Measurements from ENCODE around the gene PACSIN1. TPM values are rescaled to one million over a fixed set of nuclear protein-coding genes. Genes with fewer than 3 reads are reported as not detected.
A peak's percentile ranks its signal among the peaks of the same experiment; 100 is the strongest.

The PACSIN1 gene
- total and polyA plus RNA-seq, 2 of the 4 experiments (the other 2 are of a cell fraction), result 0.02 TPM; not detected in 1

- H3K4me1 ChIP-seq (ENCODE audit: control insufficient read depth, insufficient read depth, low read length), result peaks cover 5% of the 10 kb centered on the region; the same call in 1 of the 2 replicates
- H3K4me2 ChIP-seq (ENCODE audit: low read depth, low read length), result no peak overlapping the region
- no peak overlapping the region for H3K4ac ChIP-seq (ENCODE audit: low read depth, low read length)
- no peak overlapping the region for H3K14ac ChIP-seq (replicated peaks; ENCODE audit: low read depth, low read length)
- no peak overlapping the region for H3K23ac ChIP-seq (ENCODE audit: low read depth, low read length)
- H2BK20ac ChIP-seq (ENCODE audit: low read depth, low read length), result no peak overlapping the region
- no peaks in the 10 kb centered on the region for H3K79me1 ChIP-seq (ENCODE audit: low read depth in 1 of 2, low read length in 2 of 2)
- H3K27me3 ChIP-seq (ENCODE audit: control insufficient read depth, insufficient read depth, low read length), result peaks cover 18% of the 10 kb centered on the region; the same call in 1 of the 2 replicates
- no peak overlapping the region for H2BK120ac ChIP-seq (ENCODE audit: low read depth, low read length)
- no peaks in the 10 kb centered on the region for H4K20me1 ChIP-seq (ENCODE audit: insufficient read depth, low read length)
- dilution Hi-C loops (cut with HindIII; ENCODE audit: low sequenced_read_pairs, unreplicated experiment), result no loop called here
- no peak overlapping the region for H4K5ac ChIP-seq (ENCODE audit: low read depth, low read length)
- no peaks in the 10 kb centered on the region for H3K9me3 ChIP-seq (ENCODE audit: control insufficient read depth, insufficient read depth, low read length)
- ATAC-seq (ENCODE audit: low read depth), result no peak
- in situ Hi-C loops (cut with MboI; ENCODE audit: low sequenced_read_pairs), result no loop called here
- no peak overlapping the region for H3K9ac ChIP-seq (ENCODE audit: low read depth, low read length)
- WGBS, 2 experiments (ENCODE audit: extremely low coverage in 2 of 2, insufficient read length in 1 of 2), result 42% methylated on average over 2 of the region's 13 CpGs; no CpG with 5 or more reads in 1 of the 2 experiments
- H4K8ac ChIP-seq (ENCODE audit: low read depth in 2 of 2, low read length in 2 of 2), result no peak overlapping the region
- H3K27ac ChIP-seq (ENCODE audit: insufficient read depth, low read length), result no peak overlapping the region
- ChIA-PET CTCF (no interaction called here), POLR2A (ENCODE audit: unreplicated experiment) (no interaction called here)
- H2AK5ac ChIP-seq (ENCODE audit: low read depth, low read length), result peak overlapping the region; percentile 27; the same call in 1 of the 2 replicates
- no peak overlapping the region for H2AFZ ChIP-seq (replicated peaks; ENCODE audit: low read length, poor library complexity)
- no peak for DNase-seq
- H3K18ac ChIP-seq (ENCODE audit: low read depth, low read length), result no peak overlapping the region
- no peak overlapping the region; the same call in 1 of the 2 replicates for H4K91ac ChIP-seq (ENCODE audit: insufficient read depth, low read depth, low read length)
- intact Hi-C loops (cut with micrococcal nuclease), result no loop called here
- no TSS peak for BruUV-seq (replicated peaks)
- TF ChIP-seq CEBPB (IDR thresholded peaks at IDR 0.05; ENCODE audit: low read depth, low read length) (peak; percentile 63), RFX5 (IDR thresholded peaks at IDR 0.05; ENCODE audit: low read depth, low read length) (no peak)
- no peak overlapping the region for H2BK15ac ChIP-seq (ENCODE audit: low read depth, low read length)
- no peak overlapping the region for H2AK9ac ChIP-seq (replicated peaks; ENCODE audit: low read depth, low read length, poor library complexity)
- H3K36me3 ChIP-seq (ENCODE audit: control insufficient read depth, insufficient read depth, low read length), result no peaks in the 10 kb centered on the region
- H3K9me1 ChIP-seq (ENCODE audit: insufficient read depth, low read length), result no peaks in the 10 kb centered on the region; the same call in 1 of the 2 replicates
- no peak overlapping the region for H2BK5ac ChIP-seq (ENCODE audit: low read depth, low read length, poor library complexity, severe bottlenecking)
- no peak overlapping the region for H3K56ac ChIP-seq (ENCODE audit: extremely low read depth, insufficient read depth, low read length)
- no peak overlapping the region for H3K4me3 ChIP-seq (ENCODE audit: insufficient read depth, low read depth, low read length)
These were observed 79.0 kb downstream of the PACSIN1 start for GRCh38 chr6:34544776-34545471.
